Right renal cortex interstitium (tissue), 3 donors: ENCODE data around the gene SHF. TPM values are rescaled to one million over a fixed set of nuclear protein-coding genes. Genes with fewer than 3 reads are reported as not detected.
A peak's percentile ranks its signal among the peaks of the same experiment; 100 is the strongest.
"Not testable (repeated sequence)": the region's sequence is repeated elsewhere in the genome, so short reads cannot be mapped to it uniquely, and the experiment has no call there.

Source experiments
- DNase-seq, 3 donors: peaks; one replicate each; pipeline ENCODE4 v3.0.0-alpha.2; 2013; ENCODE audit warnings: low read depth in 3 of 3, low spot score in 2 of 3
- polyA plus RNA-seq, 3 donors: library from polyadenylated mRNA; unstranded; fragments of 120-200 nt; gene quantifications; one replicate each; pipeline ENCODE4 v1.2.1, GENCODE V29; 2013; ENCODE audit not compliant: insufficient read length in 3 of 3

SHF gene, protein sequence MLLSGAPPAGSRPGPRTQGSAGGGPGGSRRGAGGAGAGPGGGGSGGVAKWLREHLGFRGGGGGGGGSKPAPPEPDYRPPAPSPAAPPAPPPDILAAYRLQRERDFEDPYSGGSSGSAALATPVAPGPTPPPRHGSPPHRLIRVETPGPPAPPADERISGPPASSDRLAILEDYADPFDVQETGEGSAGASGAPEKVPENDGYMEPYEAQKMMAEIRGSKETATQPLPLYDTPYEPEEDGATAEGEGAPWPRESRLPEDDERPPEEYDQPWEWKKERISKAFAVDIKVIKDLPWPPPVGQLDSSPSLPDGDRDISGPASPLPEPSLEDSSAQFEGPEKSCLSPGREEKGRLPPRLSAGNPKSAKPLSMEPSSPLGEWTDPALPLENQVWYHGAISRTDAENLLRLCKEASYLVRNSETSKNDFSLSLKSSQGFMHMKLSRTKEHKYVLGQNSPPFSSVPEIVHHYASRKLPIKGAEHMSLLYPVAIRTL
- 10 to 100 TPM; 13.0 to 16.0 (median 15.3) TPM for polyA plus RNA-seq

- DNase-seq, result no peak
Measured at GRCh38 chr15:45187894-45188830, at the start of gene SHF. Gene SHF (minus strand): TSS chr15:45187966. CDS start chr15:45187951, 15 bp downstream.

GRCh38 chr15:45236806-45237205, 49.0 kb upstream of the SHF start:
- DNase-seq, result not testable (repeated sequence)

DNA sequence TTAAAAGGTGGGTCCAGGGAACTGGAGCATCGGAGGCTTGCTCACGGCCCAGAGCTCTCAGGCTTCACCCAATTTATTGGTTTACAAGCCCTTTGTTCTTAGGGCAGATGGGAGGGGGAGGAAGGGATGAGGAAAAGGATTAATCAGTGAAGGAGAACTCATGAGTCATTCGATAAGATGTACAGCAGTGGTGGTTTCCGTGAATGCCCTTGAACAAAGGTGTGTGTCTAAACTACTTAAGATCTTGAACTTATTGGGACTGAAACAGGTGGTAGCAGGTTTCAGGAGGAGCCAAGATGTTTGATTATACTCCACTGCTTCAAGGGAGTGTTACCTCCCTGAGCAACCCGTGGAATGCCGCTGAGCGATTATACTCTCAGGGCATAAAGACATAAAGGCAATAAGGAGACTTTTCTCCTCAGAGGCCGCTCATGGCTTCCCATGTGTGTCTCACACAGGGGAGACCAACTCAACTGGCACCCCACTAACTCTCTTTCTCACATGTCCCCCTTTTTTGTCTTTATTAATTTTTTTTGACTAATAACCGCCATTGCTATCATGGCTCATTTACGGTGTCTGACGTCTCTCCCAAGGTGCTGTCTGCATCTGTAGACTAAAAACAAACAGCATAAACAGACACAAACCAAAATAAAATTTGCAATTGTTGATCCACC, 46.9 kb upstream of the SHF start:
- DNase-seq, result no peak

GRCh38 chr15:45231864-45232562, 44.2 kb upstream of the SHF start:
- DNase-seq, result no peak

- DNase-seq, result no peak
Measured at GRCh38 chr15:45231132-45231531, 43.4 kb upstream of the SHF start.

DNA sequence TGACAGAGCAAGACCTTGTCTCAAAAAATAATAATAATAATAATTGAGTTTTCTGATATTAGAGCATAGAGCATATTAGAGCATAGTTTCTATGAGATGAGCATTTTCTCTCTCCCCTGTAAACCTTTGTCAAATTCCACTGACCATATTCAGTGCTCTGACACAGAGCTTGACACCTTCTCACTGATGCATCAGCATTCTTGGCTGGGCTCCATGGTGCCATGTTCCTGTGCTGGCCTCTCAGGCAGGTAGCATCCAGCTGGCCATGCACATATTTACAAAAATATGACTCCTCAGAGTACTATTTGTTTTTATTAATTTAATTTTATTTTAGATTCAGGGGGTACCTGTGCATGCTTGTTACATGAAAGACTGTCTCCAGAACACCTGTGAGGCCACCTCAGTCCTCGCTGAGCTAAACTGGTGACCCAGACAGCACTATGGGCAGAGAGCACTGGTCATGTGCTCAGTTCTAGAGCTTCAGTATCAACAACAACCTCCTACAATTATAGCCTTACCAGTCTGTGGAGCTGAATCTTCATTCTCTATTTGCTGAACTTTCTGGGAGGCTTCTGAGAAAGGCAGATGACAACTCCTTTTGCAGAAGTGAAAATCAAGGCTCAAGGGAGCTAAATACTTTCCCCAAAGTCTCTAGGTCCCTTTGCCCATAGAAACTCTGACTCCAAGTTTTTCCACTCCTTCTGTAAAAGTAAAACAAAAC, 42.6 kb upstream of the SHF start:
- DNase-seq, result no peak

GRCh38 chr15:45228931-45229330, 41.2 kb upstream of the SHF start:
- DNase-seq, result no peak

- no peak for DNase-seq
Measured at GRCh38 chr15:45225506-45226273, 37.9 kb upstream of the SHF start.

DNA sequence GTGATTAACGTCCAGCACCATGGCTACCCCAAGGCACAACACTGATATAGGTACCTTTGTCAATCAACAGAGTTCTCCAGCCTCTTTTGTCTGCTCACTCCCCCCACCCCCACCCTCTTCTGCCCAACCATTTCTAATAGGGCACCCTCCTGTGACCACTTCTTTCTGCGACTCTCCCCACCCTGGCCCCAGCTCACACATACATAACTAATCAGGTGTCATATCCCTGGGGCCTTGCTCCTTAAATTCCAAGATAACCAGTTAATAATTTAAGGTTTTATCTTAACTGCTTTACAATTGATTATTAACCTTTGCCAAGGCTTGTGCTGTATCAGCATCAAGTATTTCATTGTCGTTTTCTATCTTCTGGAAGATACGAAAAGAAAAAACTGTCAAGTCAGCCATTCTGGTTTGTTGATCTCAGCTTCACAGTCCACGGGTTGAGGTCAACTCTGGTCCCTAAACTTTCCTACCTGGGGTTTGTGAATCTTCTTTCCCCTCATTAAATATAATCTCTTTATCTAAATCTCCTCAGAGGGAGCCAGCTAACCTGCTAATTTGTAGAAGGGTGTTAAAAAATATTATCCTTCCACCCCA, 37.0 kb upstream of the SHF start:
- no peak for DNase-seq

GRCh38 chr15:45221967-45222366, 34.2 kb upstream of the SHF start:
- DNase-seq, result no peak

DNA sequence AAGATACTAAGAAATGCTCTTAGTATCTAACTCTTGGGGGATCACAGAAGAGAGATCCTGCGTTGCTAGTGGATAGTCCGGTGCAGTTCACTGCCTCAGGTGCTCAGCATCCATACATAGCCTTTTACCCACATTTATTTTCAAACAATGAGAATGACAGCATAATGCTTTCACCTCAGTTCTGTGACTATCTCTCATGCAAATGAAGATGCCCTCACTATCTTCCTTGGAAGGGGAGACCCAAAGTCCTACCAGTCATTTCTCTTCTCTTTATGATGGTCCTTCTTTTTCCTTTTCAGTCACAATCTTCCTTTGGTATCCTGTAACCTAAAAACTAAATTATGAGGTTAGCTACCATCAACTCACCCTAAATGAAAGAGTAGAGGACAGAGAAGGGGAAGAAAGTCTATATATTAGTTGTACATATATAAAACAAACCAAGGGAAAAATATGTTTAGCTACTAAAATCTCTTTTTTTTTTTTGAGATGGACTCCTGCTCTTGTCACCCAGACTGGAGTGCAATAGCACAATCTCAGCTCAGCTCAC, 33.4 kb upstream of the SHF start:
- DNase-seq, result no peak

GRCh38 chr15:45212493-45212892, 24.7 kb upstream of the SHF start:
- no peak for DNase-seq

DNA sequence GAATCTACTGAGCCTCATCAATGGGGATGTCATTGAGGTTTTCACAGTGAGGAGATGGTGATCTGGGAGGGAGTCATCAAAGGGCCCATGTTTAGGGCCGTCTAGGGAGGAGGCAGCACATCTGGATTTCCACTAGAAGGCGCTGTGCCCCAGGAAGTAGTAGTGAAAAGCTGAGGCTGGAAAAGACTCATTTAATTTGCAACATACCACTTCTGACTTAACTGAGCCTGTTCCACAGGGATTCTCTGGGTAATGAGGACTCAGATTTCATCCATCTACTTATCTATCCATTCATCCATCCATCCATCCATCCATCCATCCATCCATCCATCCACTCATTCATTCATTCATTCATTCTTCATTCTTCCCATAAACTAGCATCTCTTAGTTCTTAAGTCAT, 17.4 kb upstream of the SHF start:
- no peak for DNase-seq

DNA sequence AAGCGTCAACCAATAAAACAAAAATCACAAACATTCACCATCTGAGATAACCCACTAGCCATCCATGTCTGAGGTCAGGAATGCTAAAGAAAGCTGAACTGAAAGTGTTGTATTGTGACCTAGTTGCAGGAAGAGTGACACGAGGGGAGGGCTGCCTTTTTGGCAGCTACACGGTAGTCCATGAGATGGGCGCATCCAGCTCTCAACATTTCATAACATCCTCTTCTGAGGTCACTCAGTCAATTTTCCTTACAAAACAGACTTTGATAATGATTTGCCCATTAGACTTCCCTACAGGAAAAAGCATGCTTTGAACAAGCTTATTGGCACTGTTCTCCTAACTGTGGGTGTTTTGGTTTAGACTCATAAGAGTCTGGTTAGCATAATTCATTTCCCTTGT, 15.4 kb upstream of the SHF start:
- DNase-seq, result no peak

- DNase-seq, result no peak
Measured at GRCh38 chr15:45201869-45202268, 14.1 kb upstream of the SHF start.

- no peak for DNase-seq
Measured at GRCh38 chr15:45201557-45201859, 13.7 kb upstream of the SHF start.

DNA sequence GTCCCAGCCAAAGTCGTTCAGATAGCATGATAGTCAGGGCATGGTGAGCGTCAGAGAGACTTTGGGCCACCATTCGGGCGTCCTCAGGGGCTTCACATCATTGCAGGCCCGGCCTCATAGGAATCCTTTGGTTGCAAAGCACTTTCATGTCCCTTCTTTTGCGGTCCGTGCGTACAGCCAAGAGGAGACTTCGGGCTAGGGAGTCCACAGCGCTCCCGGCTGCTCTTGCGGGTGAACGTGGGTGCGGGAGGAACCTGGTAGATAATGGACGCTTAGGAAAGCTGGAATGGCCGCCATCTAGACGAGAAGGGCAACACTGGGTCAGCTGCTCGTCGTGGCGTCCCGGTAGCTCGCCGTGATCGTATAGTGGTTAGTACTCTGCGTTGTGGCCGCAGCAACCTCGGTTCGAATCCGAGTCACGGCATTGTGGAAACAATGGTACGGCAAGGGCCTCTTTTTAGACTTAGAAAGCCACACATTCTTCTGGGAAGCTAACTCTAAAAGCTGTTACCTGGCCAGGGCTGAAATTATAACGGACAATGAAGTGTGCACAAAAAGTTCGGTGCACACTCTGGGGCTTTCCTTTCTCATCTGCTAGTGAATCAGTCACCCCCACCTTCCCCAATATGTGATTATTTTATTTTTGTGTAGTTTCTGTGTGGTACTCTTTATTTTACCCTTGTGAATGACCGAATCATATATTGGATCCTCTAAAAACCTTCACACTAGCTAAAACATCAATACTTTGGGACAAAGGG, 13.2 kb upstream of the SHF start:
- DNase-seq, result peak in 1 of 3 donors; percentile 81
